Stimulated activated CD4-positive, alpha-beta T cell treated with anti-CD3 and anti-CD28 coated beads, Interleukin-4, amount 100 ng/mL, for 48 hours (primary cell): ENCODE results near the gene GPR55.

ENCODE experiments used
- DNase-seq, 2 donors: peaks; one replicate each; pipeline ENCODE4 v3.0.0-alpha.2; 2020; ENCODE audit warnings: low read depth in 2 of 2

Gene GPR55

DNA sequence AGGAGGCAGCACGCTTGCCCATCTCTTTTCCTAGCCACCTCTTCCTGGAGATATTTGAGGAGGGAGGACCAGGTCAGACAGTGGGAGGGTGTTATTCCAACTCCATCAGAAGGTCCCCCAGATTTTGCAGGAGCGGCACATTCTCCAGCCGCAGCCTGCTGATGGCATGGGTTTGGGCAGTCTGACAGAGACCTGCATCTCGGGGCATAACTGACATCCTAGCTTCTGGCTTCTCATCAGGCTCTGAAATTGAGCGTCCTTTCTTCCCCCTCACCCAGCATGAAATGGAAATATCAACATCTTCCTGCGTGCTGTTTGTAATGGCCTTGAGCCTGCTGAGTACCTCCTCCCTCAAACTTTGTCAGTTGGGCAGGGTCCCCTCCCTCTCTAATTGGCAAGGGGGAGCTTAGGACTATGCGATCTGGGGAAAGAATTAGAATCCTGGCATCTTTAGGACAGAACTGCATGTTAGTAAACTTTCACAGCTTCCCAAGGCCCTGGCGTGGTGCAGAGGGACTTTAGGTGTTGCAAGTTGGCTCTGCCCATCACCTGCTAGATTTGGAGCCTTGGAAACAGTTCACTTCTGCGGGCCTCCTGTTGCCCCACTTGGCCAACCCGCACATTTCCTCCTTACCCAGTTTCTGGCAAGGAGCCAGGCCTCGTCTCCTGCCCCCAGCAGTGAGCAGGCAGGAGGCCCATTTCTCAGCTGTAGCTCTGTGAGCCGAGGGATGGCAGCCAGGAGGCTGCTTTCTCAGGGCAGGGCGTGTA lies 58.1 kb downstream of the GPR55 start:
- DNase-seq, result peak in 1 of 2 donors; percentile 29

DNA sequence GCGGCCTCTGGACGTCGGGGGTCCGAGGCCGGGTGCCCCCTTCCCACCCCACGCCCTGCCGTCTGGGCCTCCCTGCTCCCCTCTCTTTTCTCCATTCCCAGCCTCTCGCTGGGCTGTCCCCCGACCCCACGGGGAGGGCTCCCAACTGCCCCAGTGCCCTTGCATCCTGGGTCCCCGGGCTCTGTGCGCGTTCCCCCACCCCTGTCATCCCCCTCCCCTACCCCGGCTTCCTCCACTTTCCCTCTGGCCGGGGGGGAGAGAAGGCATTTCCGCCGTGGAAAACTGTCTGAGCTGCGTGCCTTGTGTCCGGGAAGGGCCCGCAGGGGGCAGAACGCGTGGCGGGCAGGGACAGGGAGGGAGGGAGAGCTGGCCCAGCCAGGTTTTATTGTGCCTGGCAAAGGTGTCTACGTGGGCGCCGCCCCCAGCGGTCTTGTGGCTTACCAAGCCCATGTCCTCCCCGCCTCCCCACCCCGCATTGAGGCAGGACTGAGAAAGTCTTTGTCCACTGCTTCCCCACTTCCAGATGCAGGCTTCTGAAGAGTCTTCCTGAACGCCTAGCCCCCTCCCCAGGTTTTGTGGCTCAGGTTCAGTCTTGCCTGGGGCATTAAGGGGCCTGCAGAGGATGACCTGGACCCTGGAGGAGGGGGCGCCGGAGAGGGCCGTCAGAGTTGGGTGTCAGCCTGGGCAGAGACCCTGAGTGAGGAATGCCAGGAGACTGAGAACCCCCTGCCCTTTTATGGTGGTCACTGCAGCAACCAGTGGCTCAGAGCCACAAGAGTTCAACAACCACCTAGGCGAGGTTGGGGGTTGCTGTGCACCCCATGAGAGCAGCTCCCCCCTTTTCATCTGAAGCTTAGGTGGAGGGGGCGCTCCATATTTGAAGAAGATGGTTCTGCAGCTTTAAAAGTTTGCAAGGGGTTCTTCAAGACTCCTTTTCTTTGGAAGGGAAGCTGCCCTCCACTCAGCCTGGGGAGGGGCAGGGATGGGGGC lies 59.0 kb downstream of the GPR55 start:
- DNase-seq, result no peak

DNA sequence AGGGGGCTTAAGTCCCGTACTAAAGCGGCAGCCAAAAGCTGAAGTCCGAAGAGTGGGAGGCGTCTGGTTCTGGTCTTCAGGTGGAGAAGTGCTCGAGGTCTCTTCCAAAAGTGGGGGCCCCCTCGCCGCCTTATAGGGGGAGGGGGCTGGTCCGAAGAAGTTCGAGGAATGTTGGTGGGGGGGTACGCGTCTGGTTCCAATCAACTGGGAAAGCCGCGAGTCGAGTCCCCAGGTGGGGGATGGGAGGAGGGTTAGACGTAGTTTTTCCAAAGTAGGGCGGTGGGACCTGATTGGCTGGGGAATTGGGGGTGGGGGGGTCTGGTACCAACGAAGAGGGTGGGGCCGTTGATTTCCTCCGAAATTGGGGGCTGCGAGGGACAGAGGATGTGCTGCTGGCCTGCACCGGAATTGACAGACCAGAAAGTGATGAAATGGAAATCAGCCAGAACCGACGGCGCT lies 59.7 kb downstream of the GPR55 start:
- DNase-seq, result no peak

DNA sequence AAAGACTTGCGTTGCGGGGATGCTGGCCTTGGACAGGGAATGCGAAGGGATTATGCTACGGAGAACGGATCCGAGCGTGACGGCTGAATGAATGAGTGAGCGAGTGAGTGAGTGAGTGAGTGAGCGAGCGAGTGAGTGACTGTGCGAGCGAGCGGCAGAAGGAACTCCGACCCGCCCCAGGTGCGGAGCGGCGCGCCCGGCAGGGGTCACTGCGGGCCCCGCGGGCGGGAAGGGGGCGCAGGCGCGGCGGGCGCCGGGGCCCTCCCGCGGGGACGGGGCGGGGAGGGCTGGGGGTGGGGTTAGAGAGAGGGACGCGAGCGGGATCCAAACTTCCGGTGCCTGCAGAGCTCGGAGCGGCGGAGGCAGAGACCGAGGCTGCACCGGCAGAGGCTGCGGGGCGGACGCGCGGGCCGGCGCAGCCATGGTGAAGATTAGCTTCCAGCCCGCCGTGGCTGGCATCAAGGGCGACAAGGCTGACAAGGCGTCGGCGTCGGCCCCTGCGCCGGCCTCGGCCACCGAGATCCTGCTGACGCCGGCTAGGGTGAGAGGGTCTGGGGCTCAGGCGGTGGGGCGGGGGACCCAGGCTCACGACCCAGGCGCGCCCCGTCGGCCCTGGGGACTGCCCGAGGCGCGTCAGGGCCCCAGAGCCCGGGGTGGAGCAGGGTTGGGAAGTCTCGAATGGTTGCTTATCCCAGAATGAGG lies 60.3 kb downstream of the GPR55 start, which contains the start of gene ITM2C:
Gene ITM2C, plus strand, starts transcription at position 338 of the 702 bp plus-strand sequence. Its CDS starts 84 bp downstream, at position 422.
- peak; percentile 63 to 71 for DNase-seq

DNA sequence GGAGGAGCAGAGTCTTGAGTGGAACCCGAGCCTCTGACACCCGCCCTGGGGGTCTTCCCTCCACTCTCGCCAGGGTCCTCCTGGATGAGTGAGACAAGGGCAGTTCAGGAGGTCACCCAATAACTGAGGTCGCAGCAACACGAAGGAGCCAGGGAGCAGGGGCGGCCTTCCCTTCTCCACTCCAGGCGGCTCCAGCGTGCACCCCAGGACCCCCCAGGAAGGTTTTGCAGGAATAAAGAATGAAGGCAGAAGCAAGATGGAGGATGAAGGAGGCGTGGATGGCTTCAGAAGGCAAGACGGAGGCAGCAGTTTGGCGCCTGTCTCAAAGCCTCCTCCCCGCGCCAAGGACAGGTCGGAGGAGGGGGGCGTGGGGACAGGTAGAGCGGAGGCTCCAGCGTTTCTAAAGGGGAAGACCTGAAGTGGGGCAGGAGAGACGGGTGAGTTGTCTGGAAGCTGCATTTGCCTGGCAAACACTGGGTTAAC lies 60.9 kb downstream of the GPR55 start:
- no peak for DNase-seq

DNA sequence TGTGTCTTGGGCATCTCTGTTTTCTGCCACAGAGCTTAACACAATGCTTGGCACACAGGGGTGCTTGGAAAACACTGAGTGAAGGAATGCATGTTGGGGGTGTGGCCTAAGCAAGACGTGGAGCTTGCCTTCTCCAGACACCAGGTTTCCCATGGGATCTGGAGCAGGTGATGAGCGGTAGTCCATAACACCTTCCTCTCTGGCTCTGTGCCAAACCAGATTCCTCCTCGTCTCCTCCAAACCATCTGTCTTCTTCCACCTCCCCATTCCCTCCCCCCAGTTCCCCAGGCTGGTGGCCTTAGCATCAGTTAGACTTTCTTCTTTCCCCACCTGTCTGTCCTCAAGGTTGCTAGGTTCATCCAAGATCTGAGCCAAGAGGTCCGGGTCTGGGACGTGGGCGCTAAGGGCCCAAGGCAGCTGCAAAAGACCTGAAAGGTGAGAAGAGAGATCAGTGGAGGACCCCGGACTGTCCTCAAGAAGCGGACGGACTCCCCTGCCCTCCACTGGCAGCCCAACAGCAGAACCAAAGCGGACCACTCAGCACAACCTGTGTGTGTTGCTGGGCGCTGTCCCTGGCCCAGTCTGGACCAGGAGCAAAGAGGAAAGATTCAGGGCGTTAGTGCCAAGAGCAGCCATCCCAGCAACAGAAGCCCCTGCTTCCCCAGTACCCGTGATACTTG lies 61.5 kb downstream of the GPR55 start:
- DNase-seq, result no peak

DNA sequence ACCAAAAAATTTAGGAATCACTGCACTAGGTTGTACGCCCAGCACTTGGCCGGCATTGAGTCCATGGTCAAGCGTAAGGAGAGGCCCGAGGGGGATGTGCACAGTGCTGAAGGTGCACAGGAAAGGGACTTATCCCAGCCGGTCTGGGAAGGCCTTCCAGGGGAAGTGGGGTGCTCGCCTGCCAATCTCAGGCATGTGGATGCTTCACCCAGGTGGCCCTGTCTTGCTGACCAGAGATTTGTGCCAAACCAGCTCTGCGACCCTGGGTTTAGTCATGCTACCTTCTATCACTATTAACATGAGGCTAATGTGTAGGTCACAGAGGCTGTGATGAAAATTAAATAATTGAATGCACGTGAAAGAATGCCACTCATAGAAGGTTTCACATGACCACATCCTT lies 62.0 kb downstream of the GPR55 start:
- no peak for DNase-seq

DNA sequence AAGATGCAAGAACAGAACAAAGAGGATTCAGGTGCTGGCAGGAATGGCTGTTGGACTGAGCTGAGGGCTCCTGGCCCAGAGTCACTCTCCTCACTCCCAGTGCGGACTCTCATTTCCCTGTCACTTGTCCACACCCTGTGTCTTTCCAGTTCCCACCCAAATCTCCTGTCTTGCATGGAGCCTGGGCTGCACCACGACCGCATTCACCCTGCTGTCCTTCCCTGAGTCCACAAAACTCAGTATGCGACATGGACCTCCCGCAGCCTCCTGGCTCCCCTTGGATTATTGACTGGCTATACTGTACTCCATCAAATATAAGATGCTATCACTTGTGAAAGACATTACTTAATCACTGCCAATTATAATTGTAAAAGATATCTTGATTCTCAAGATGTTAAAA lies 62.8 kb downstream of the GPR55 start:
- DNase-seq, result no peak

DNA sequence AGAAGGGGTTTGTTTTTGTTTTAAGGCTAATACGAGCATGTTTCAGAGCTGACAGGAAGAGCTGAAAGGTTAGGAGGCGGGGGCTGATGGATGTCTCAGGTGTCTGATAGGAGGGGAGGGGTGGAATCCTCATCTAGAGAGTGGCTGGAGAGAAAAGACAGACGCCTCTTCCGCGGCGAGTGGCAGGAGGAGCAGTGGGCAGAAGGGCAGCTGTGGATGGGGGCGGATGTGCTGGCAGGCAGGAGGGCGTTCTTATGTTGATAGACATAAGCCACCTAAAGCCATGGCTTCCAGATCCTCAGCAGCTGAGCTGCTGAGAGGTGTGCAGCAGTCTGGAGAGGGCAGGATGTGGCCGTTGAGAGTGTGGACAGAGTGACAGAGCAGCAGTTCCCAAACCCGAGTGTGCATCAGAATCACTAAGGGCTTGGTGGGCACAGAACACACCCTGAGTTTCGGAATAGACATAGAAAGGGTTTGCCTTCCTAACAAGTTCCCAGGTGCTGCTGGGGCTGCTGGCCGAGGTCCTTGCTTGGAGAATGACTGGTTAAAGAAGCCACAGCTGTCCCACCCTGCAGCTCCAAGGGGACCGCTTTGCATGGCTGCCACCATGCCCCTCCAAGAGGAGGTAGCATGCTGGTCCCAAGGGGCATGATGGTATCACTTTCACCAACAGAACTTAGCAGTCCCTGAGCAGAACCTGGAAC lies 63.3 kb downstream of the GPR55 start:
- DNase-seq, result no peak
